A549 (cell line): ENCODE measurements around the gene NR4A1. TPM values are rescaled to one million over a fixed set of nuclear protein-coding genes. Genes with fewer than 3 reads are reported as not detected.

Experiments
- ATAC-seq, 2 experiments: fragments of 200-7000 bp in 1 of 2; fragments of >200 bp in 1 of 2; cut with Nextera tagmentation in 1 of 2; cut with Tn5 transposase in 1 of 2; 3 replicates each; pipeline versions ENCODE4 v1.8.0 to v1.9.1; 2018 to 2020; ENCODE audit warnings: mild to moderate bottlenecking in 1 of 2, moderate library complexity in 1 of 2
- CTCF ChIA-PET: fragments of 300-600 bp; sonication (Branson Sonifier 250); formaldehyde crosslinking; extraction: SDS; loops from one replicate; lab custom pipeline; 2021; ENCODE audit warnings: antibody characterized with exemption, inconsistent platforms; lab: Yijun Ruan, JAX
- POLR2A ChIA-PET: fragments of 350-600 bp; formaldehyde crosslinking; extraction: SDS; loops from one replicate; lab custom pipeline; 2021; ENCODE audit warnings: antibody characterized with exemption, inconsistent platforms; lab: Yijun Ruan, JAX
- DNase-seq, 2 experiments: peaks; one replicate each; pipeline versions ENCODE4 v3.0.0 to v3.0.0-alpha.2; 2011 to 2016; ENCODE audit warnings: low read depth in 1 of 2, low spot score in 1 of 2
- FAIRE-seq: peaks from 2 replicates; lab custom pipeline; 2011; peaks lifted over from hg19 to GRCh38; lab: Jason Lieb, UNC
- H3K27ac ChIP-seq, 2 experiments: fragments of >200 bp; sonication (Bioruptor Twin); formaldehyde crosslinking; 3 replicates each; pipeline ENCODE4 v1.5.1; 2016 to 2017
- H3K4me1 ChIP-seq: fragments of >200 bp; sonication (Bioruptor Twin); formaldehyde crosslinking; 3 replicates; pipeline ENCODE4 v1.6.1; 2016
- H3K4me2 ChIP-seq: fragments of >200 bp; sonication (Bioruptor Twin); formaldehyde crosslinking; 3 replicates; pipeline ENCODE4 v1.6.1; 2016
- H3K4me3 ChIP-seq: fragments of >200 bp; sonication (Bioruptor Twin); formaldehyde crosslinking; 3 replicates; pipeline ENCODE4 v1.5.1; 2016
- H3K9me3 ChIP-seq: fragments of >200 bp; sonication (Bioruptor Twin); formaldehyde crosslinking; 3 replicates; pipeline ENCODE4 v1.6.1; 2016
- BCL3 ChIP-seq: fragments of >200 bp; sonication (Bioruptor Twin); formaldehyde crosslinking; IDR thresholded peaks from 3 replicates; pipeline ENCODE4 v1.6.1; 2016
- CBX8 ChIP-seq: fragments of 200-600 bp; sonication (generic); IDR thresholded peaks from 2 replicates; pipeline ENCODE4 v1.6.1; 2016
- CEBPB ChIP-seq, 2 experiments: fragments of >200 bp in 1 of 2; sonication (Bioruptor Twin) in 1 of 2; formaldehyde crosslinking in 1 of 2; IDR thresholded peaks; 2 replicates each; pipeline ENCODE4 v1.6.1; 2012 to 2016
- CHD2 ChIP-seq: fragments of 150-350 bp; IDR thresholded peaks from 2 replicates; pipeline ENCODE4 v1.6.1; 2014; ENCODE audit warnings: low read length; ENCODE audit not compliant: partially characterized antibody
- EHF ChIP-seq: fragments of 250-450 bp; sonication (Bioruptor Pico); IDR thresholded peaks from 2 replicates; pipeline ENCODE4 v1.5.0; 2020; ENCODE audit warnings: mild to moderate bottlenecking
- EHMT2 ChIP-seq: fragments of 200-600 bp; sonication (generic); IDR thresholded peaks from 2 replicates; pipeline ENCODE4 v1.6.1; 2016; ENCODE audit warnings: antibody characterized with exemption, low read depth, mild to moderate bottlenecking, moderate library complexity
- ELK1 ChIP-seq: fragments of 150-350 bp; IDR thresholded peaks from 2 replicates; pipeline ENCODE4 v1.6.1; 2014; ENCODE audit warnings: low read depth, mild to moderate bottlenecking, low read length
- EP300 ChIP-seq, 2 experiments: fragments of >200 bp; sonication (Bioruptor Twin); formaldehyde crosslinking; IDR thresholded peaks; 2 replicates in 1 of 2; 3 replicates in 1 of 2; pipeline ENCODE4 v1.6.1; 2016 to 2017
- ESRRA ChIP-seq: fragments of 150-350 bp; IDR thresholded peaks from 2 replicates; pipeline ENCODE4 v1.6.1; 2014; ENCODE audit warnings: mild to moderate bottlenecking, low read length, borderline replicate concordance
- FOSB ChIP-seq: fragments of 250-450 bp; sonication (Bioruptor Pico); IDR thresholded peaks from 2 replicates; pipeline ENCODE4 v1.5.0; 2020; ENCODE audit warnings: mild to moderate bottlenecking, moderate library complexity
- FOXS1 ChIP-seq: fragments of 250-450 bp; sonication (Bioruptor Pico); IDR thresholded peaks from 2 replicates; pipeline ENCODE4 v1.5.0; 2020; ENCODE audit warnings: mild to moderate bottlenecking, moderate library complexity
- GATA3 ChIP-seq: IDR thresholded peaks from 2 replicates; pipeline ENCODE4 v1.6.1; 2012; ENCODE audit warnings: borderline replicate concordance
- HEYL ChIP-seq: fragments of 250-450 bp; sonication (Bioruptor Pico); IDR thresholded peaks from 2 replicates; pipeline ENCODE4 v1.8.0; 2021; ENCODE audit warnings: mild to moderate bottlenecking, moderate library complexity
- HOXA7 ChIP-seq: fragments of 250-450 bp; sonication (Bioruptor Pico); IDR thresholded peaks from 2 replicates; pipeline ENCODE4 v1.5.0; 2020; ENCODE audit warnings: mild to moderate bottlenecking, moderate library complexity
- HOXB13 ChIP-seq: fragments of 250-450 bp; sonication (Bioruptor Pico); IDR thresholded peaks from 2 replicates; pipeline ENCODE4 v1.5.0; 2020; ENCODE audit warnings: low read depth, mild to moderate bottlenecking, moderate library complexity
- HOXB5 ChIP-seq: fragments of 250-450 bp; sonication (Bioruptor Pico); IDR thresholded peaks from 2 replicates; pipeline ENCODE4 v1.5.0; 2020; ENCODE audit warnings: mild to moderate bottlenecking, moderate library complexity
- JUN ChIP-seq, 2 experiments: fragments of >200 bp; sonication (Bioruptor Twin); formaldehyde crosslinking; IDR thresholded peaks; 2 replicates in 1 of 2; 3 replicates in 1 of 2; pipeline ENCODE4 v1.6.1; 2016 to 2017
- JUNB ChIP-seq: fragments of >200 bp; sonication (Bioruptor Twin); formaldehyde crosslinking; IDR thresholded peaks from 2 replicates; pipeline ENCODE4 v1.6.1; 2016
- KDM1A ChIP-seq: fragments of 200-600 bp; sonication (generic); IDR thresholded peaks from 2 replicates; pipeline ENCODE4 v1.6.1; 2016; ENCODE audit warnings: low read depth, mild to moderate bottlenecking
- MAFK ChIP-seq: fragments of 450-650 bp; IDR thresholded peaks from 2 replicates; pipeline ENCODE4 v1.6.1; 2014; ENCODE audit not compliant: partially characterized antibody
- MAX ChIP-seq: IDR thresholded peaks from 2 replicates; pipeline ENCODE4 v1.6.1; 2012
- MAZ ChIP-seq: fragments of 150-350 bp; IDR thresholded peaks from 2 replicates; pipeline ENCODE4 v1.6.1; 2014; ENCODE audit warnings: antibody characterized with exemption, low read depth, low read length, borderline replicate concordance
- PBX3 ChIP-seq: IDR thresholded peaks from 2 replicates; pipeline ENCODE4 v1.6.1; 2012
- RCOR1 ChIP-seq: fragments of 150-350 bp; IDR thresholded peaks from 2 replicates; pipeline ENCODE4 v1.6.1; 2014; ENCODE audit warnings: antibody characterized with exemption, low read length, low read depth
- RFX5 ChIP-seq: fragments of 450-650 bp; IDR thresholded peaks from 2 replicates; pipeline ENCODE4 v1.7.1; 2014; ENCODE audit warnings: antibody characterized with exemption, mild to moderate bottlenecking, moderate library complexity
- SMC3 ChIP-seq: fragments of >200 bp; sonication (Bioruptor Twin); formaldehyde crosslinking; IDR thresholded peaks from 3 replicates; pipeline ENCODE4 v1.6.1; 2018; ENCODE audit warnings: inconsistent platforms
- TFCP2L1 ChIP-seq: fragments of 250-450 bp; sonication (Bioruptor Pico); IDR thresholded peaks from 2 replicates; pipeline ENCODE4 v1.5.0; 2021; ENCODE audit warnings: mild to moderate bottlenecking
- ZC3H11A ChIP-seq: fragments of 450-650 bp; IDR thresholded peaks from 2 replicates; pipeline ENCODE4 v1.6.1; 2014; ENCODE audit warnings: antibody characterized with exemption, mild to moderate bottlenecking
- ZFP36 ChIP-seq: fragments of 450-650 bp; IDR thresholded peaks from 2 replicates; pipeline ENCODE4 v1.6.1; 2014; ENCODE audit warnings: borderline replicate concordance; ENCODE audit not compliant: partially characterized antibody
- ZNF302 ChIP-seq: fragments of 250-450 bp; sonication (Bioruptor Pico); IDR thresholded peaks from 2 replicates; pipeline ENCODE4 v1.9.0; 2021; ENCODE audit warnings: inconsistent platforms, mild to moderate bottlenecking, moderate library complexity
- ZSCAN20 ChIP-seq: fragments of 250-450 bp; sonication (Bioruptor Pico); IDR thresholded peaks from 2 replicates; pipeline ENCODE4 v1.8.0; 2022; ENCODE audit warnings: mild to moderate bottlenecking, moderate library complexity
- WGBS: methylation state at CpG from one replicate; pipeline ENCODE4 v1.1.6; 2017; ENCODE audit errors: missing lambda C conversion rate; 5-methylcytosine and 5-hydroxymethylcytosine counted together
- polyA minus RNA-seq: library from RNA; depleted of rRNA, polyadenylated mRNA; stranded (reverse); fragments of >200 nt; gene quantifications from 2 replicates; pipeline ENCODE4 v1.2.3, GENCODE V29; 2011; rRNA and poly(A)+ RNA removed
- polyA plus RNA-seq, 4 experiments: library from polyadenylated mRNA; depleted of rRNA in 3 of 4; stranded (reverse); fragments of >200 nt; fragmentation: RNase III in 1 of 4; extraction: RNeasy Plus Mini Kit Qiagen cat#74134 plus additional on column Dnase treatment in 1 of 4; gene quantifications; 2 replicates in 3 of 4; 3 replicates in 1 of 4; pipeline ENCODE4 v1.2.3, GENCODE V29; 2011 to 2017
- TF ChIP-seq, protein P1 (sequence below): fragments of 450-650 bp; IDR thresholded peaks from 2 replicates; pipeline ENCODE4 v1.6.1; 2014; ENCODE audit warnings: antibody characterized with exemption
- TF ChIP-seq, protein P2 (sequence below): fragments of >200 bp; sonication (Bioruptor Twin); formaldehyde crosslinking; IDR thresholded peaks from 2 replicates; pipeline ENCODE4 v1.6.1; 2016
- TF ChIP-seq, protein P3 (sequence below): fragments of 250-450 bp; sonication (Bioruptor Pico); IDR thresholded peaks from 2 replicates; pipeline ENCODE4 v1.5.0; 2021; ENCODE audit warnings: mild to moderate bottlenecking, moderate library complexity, borderline replicate concordance

Gene NR4A1
- polyA plus RNA-seq (2011; rRNA removed) (81.3 and 89.6 TPM in 2 replicates), polyA plus RNA-seq (2017; fragmentation: RNase III; extraction: RNeasy Plus Mini Kit Qiagen cat#74134 plus additional on column Dnase treatment) (24.7 to 39.6 TPM (median 28.7 TPM) in 3 replicates), polyA minus RNA-seq (132 and 174 TPM in 2 replicates)
- polyA plus RNA-seq (2012; cell fraction: cytosol; rRNA removed) = 151 and 315 TPM in 2 replicates
- polyA plus RNA-seq (2012; cell fraction: nucleus; rRNA removed) = 768 and 886 TPM in 2 replicates

- ATAC-seq (peak; percentile 67 to 68), DNase-seq (peak; percentile 95 to 98), FAIRE-seq (peak; percentile 32)
- no peaks in the 10 kb centered on the region for H3K9me3 ChIP-seq
- ChIA-PET CTCF (interaction anchor here (1.2 to 42.5 kb wide), 6 partner anchors 11 to 70 kb away, joined by 4 to 1730 read pairs (median 14); partner anchors contain the start of gene ATG101), POLR2A (interaction anchor here (0.7 to 2.3 kb wide), 15 partner anchors 8 to 230 kb away, joined by 3 to 37 read pairs (median 5); partner anchors contain the start of gene ATG101)
- peaks cover 38% of the 10 kb centered on the region for H3K4me1 ChIP-seq
- peak within 1 kb of the TSS; percentile 96 for H3K4me2 ChIP-seq
- H3K4me3 ChIP-seq = peak within 1 kb of the TSS; percentile 75
- WGBS = under 1% methylated on average over 29 of the region's 77 CpGs
- H3K27ac ChIP-seq = peak within 1 kb of the TSS; percentile 90 to 95
- TF ChIP-seq, protein P1, sequence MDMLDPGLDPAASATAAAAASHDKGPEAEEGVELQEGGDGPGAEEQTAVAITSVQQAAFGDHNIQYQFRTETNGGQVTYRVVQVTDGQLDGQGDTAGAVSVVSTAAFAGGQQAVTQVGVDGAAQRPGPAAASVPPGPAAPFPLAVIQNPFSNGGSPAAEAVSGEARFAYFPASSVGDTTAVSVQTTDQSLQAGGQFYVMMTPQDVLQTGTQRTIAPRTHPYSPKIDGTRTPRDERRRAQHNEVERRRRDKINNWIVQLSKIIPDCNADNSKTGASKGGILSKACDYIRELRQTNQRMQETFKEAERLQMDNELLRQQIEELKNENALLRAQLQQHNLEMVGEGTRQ = no peak
- TF ChIP-seq JUN (IDR thresholded peaks at IDR 0.05) = peak; percentile 87 to 99
- no peak for TF ChIP-seq ESRRA
- no peak for TF ChIP-seq ZC3H11A
- peak; percentile 64 for TF ChIP-seq MAX
- TF ChIP-seq CEBPB (IDR thresholded peaks at IDR 0.05) = no peak
- TF ChIP-seq JUNB = 0 out of 2 replicates have a peak, but pooled peaks have one; percentile 20
- peak; percentile 54 for TF ChIP-seq PBX3
- TF ChIP-seq HEYL = no peak
- no peak for TF ChIP-seq KDM1A
- TF ChIP-seq RFX5 = no peak
- peak; percentile 97 for TF ChIP-seq ELK1
- peak; percentile 74 for TF ChIP-seq EHF (CRISPR knock-in tag)
- TF ChIP-seq CBX8 = no peak
- no peak for TF ChIP-seq RCOR1
- TF ChIP-seq TFCP2L1 (CRISPR knock-in tag) = peak; percentile 21
- no peak for TF ChIP-seq ZNF302 (CRISPR knock-in tag)
- TF ChIP-seq HOXB5 (CRISPR knock-in tag) = peak; percentile 64
- peak; percentile 37; the same call in 1 of the 2 replicates for TF ChIP-seq MAZ
- peak; percentile 91 for TF ChIP-seq ZFP36
- TF ChIP-seq FOXS1 (CRISPR knock-in tag) = peak; percentile 91; the same call in 1 of the 2 replicates
- no peak for TF ChIP-seq MAFK
- peak; percentile 77 for TF ChIP-seq ZSCAN20
- TF ChIP-seq EP300 (IDR thresholded peaks at IDR 0.05) = peak; percentile 71 to 94
- TF ChIP-seq BCL3 = peak; percentile 90
- no peak for TF ChIP-seq EHMT2
- TF ChIP-seq SMC3 = peak; percentile 26; the same call in 1 of the 3 replicates
- TF ChIP-seq FOSB (CRISPR knock-in tag) = peak; percentile 80; the same call in 1 of the 2 replicates
- peak; percentile 87 for TF ChIP-seq GATA3
- TF ChIP-seq HOXB13 (CRISPR knock-in tag) = peak; percentile 20; the same call in 1 of the 2 replicates
- TF ChIP-seq CHD2 = no peak
- peak; percentile 10; the same call in 1 of the 2 replicates for TF ChIP-seq HOXA7
- TF ChIP-seq, protein P2, sequence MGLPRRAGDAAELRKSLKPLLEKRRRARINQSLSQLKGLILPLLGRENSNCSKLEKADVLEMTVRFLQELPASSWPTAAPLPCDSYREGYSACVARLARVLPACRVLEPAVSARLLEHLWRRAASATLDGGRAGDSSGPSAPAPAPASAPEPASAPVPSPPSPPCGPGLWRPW = no peak
- TF ChIP-seq, protein P3, sequence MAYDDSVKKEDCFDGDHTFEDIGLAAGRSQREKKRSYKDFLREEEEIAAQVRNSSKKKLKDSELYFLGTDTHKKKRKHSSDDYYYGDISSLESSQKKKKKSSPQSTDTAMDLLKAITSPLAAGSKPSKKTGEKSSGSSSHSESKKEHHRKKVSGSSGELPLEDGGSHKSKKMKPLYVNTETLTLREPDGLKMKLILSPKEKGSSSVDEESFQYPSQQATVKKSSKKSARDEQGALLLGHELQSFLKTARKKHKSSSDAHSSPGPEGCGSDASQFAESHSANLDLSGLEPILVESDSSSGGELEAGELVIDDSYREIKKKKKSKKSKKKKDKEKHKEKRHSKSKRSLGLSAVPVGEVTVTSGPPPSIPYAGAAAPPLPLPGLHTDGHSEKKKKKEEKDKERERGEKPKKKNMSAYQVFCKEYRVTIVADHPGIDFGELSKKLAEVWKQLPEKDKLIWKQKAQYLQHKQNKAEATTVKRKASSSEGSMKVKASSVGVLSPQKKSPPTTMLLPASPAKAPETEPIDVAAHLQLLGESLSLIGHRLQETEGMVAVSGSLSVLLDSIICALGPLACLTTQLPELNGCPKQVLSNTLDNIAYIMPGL (CRISPR knock-in tag) = no peak
Observed at GRCh38 chr12:52050758-52051541, at the start of gene NR4A1. Gene NR4A1 (plus strand): TSS chr12:52051442. CDS start chr12:52054329, 2,887 bp downstream.
